Hepatocyte (in vitro differentiated cells): ENCODE measurements around the gene RAMAC.

Experiments
- CTCF ChIP-seq: fragments of 200-600 bp; sonication (generic); IDR thresholded peaks from 2 replicates; pipeline ENCODE4 v1.5.1; 2016; ENCODE audit warnings: antibody characterized with exemption, mild to moderate bottlenecking; ENCODE audit not compliant: poor library complexity
- EZH2 ChIP-seq: fragments of 200-600 bp; sonication (generic); IDR thresholded peaks from 2 replicates; pipeline ENCODE4 v1.6.1; 2016; ENCODE audit warnings: antibody characterized with exemption, mild to moderate bottlenecking, borderline replicate concordance
- EZH2phosphoT487 ChIP-seq: fragments of 200-600 bp; sonication (generic); IDR thresholded peaks from one replicate; pipeline ENCODE4 v1.6.1; 2018; ENCODE audit warnings: antibody characterized with exemption, mild to moderate bottlenecking, low read depth, moderate library complexity; ENCODE audit not compliant: unreplicated experiment, severe bottlenecking

DNA sequence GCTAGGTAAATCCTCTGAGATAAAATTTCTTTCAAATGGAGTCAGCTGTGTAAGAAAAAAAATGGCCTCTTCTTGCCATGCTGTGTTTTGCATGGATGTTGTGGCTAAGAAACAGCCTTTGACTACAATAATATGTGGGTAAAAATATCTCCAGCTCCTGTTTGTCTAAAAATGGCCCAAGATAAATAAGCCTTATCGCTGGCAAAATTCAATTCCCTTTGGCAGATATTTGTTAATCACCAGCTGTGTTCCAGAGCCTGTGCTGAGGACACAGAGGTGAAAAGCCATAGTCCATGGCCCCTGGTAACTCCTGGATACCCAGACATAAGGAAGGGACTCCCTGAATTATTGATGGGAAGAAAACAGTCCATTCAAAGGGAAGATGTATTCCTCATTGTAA is 15.3 kb upstream of the RAMAC start:
- TF ChIP-seq CTCF (no peak), EZH2 (no peak), EZH2phosphoT487 (no peak)
